GM23338 (cell line): ENCODE results near the gene PPFIBP2. TPM values are rescaled to one million over a fixed set of nuclear protein-coding genes. Genes with fewer than 3 reads are reported as not detected.

Experiments used
- ATAC-seq: fragments of 200-7000 bp; cut with Tn5 transposase; 3 replicates; pipeline ENCODE4 v1.9.1; 2020
- DNase-seq: peaks from one replicate; pipeline ENCODE4 v3.0.0-alpha.2; 2015; ENCODE audit warnings: low spot score
- H2AFZ ChIP-seq: fragments of 200-600 bp; sonication (generic); 2 replicates; pipeline ENCODE4 v1.8.0; 2016; ENCODE audit warnings: antibody characterized with exemption, mild to moderate bottlenecking, moderate library complexity
- H3F3A ChIP-seq: fragments of 200-600 bp; sonication (generic); replicated peaks from 2 replicates; pipeline ENCODE4 v1.8.0; 2017; ENCODE audit warnings: antibody characterized with exemption, mixed run types, low read depth
- H3K27ac ChIP-seq: fragments of 200-600 bp; sonication (generic); 2 replicates; pipeline ENCODE4 v1.6.1; 2016; ENCODE audit warnings: low read depth
- H3K27me3 ChIP-seq: fragments of 200-600 bp; sonication (generic); 2 replicates; pipeline ENCODE4 v1.8.0; 2016; ENCODE audit warnings: mild to moderate bottlenecking, mixed run types, moderate library complexity; ENCODE audit not compliant: insufficient read depth
- H3K36me3 ChIP-seq: fragments of 200-600 bp; sonication (generic); 2 replicates; pipeline ENCODE4 v1.8.0; 2016; ENCODE audit warnings: mild to moderate bottlenecking; ENCODE audit not compliant: insufficient read depth
- H3K4me1 ChIP-seq: fragments of 200-600 bp; sonication (generic); 2 replicates; pipeline ENCODE4 v1.8.0; 2016; ENCODE audit warnings: mild to moderate bottlenecking, moderate library complexity; ENCODE audit not compliant: insufficient read depth
- H3K4me2 ChIP-seq: fragments of 200-600 bp; sonication (generic); 2 replicates; pipeline ENCODE4 v1.7.1; 2017; ENCODE audit warnings: mixed run types
- H3K4me3 ChIP-seq: fragments of 200-600 bp; sonication (generic); 2 replicates; pipeline ENCODE4 v1.6.1; 2016; ENCODE audit warnings: mixed run types
- H3K79me2 ChIP-seq: fragments of 200-600 bp; sonication (generic); replicated peaks from 2 replicates; pipeline ENCODE4 v1.8.0; 2017; ENCODE audit warnings: mild to moderate bottlenecking; ENCODE audit not compliant: insufficient read depth
- H3K9me2 ChIP-seq: fragments of 200-600 bp; sonication (generic); 2 replicates; pipeline ENCODE4 v1.8.0; 2017; ENCODE audit not compliant: insufficient read depth
- H4K20me1 ChIP-seq: fragments of 200-600 bp; sonication (generic); replicated peaks from 2 replicates; pipeline ENCODE4 v1.8.0; 2017; ENCODE audit warnings: mild to moderate bottlenecking; ENCODE audit not compliant: insufficient read depth
- H3K27ac Mint-ChIP-seq: 2 replicates; pipeline ENCODE4 v1.8.0; 2020; ENCODE audit warnings: inconsistent platforms, mild to moderate bottlenecking, moderate library complexity, mixed read lengths
- H3K27me3 Mint-ChIP-seq: 3 replicates; pipeline ENCODE4 v1.8.0; 2022; ENCODE audit warnings: low read depth, mild to moderate bottlenecking, moderate library complexity, mixed read lengths, inconsistent platforms; ENCODE audit not compliant: insufficient read depth, poor library complexity
- H3K36me3 Mint-ChIP-seq: 3 replicates; pipeline ENCODE4 v1.8.0; 2021; ENCODE audit warnings: low read depth, mild to moderate bottlenecking, inconsistent platforms, moderate library complexity, mixed read lengths
- H3K4me1 Mint-ChIP-seq: 3 replicates; pipeline ENCODE4 v1.8.0; 2020; ENCODE audit warnings: mild to moderate bottlenecking, inconsistent platforms, mixed read lengths
- H3K4me3 Mint-ChIP-seq: 3 replicates; pipeline ENCODE4 v1.8.0; 2021; ENCODE audit warnings: moderate library complexity, mild to moderate bottlenecking, inconsistent platforms, mixed read lengths
- H3K9me3 Mint-ChIP-seq: 3 replicates; pipeline ENCODE4 v1.8.0; 2020; ENCODE audit warnings: moderate library complexity, mild to moderate bottlenecking, inconsistent platforms, mixed read lengths
- EZH2 ChIP-seq: fragments of 200-600 bp; sonication (generic); IDR thresholded peaks from one replicate; pipeline ENCODE4 v1.8.0; 2017; ENCODE audit warnings: antibody characterized with exemption, mild to moderate bottlenecking, low read depth; ENCODE audit not compliant: unreplicated experiment
- EZH2phosphoT487 ChIP-seq: fragments of 200-600 bp; sonication (generic); IDR thresholded peaks from one replicate; pipeline ENCODE4 v1.8.1; 2018; ENCODE audit warnings: antibody characterized with exemption; ENCODE audit not compliant: unreplicated experiment
- JUNB ChIP-seq: IDR thresholded peaks from one replicate; pipeline ENCODE4 v1.6.1; 2016; ENCODE audit warnings: antibody characterized with exemption; ENCODE audit not compliant: unreplicated experiment
- NANOG ChIP-seq: IDR thresholded peaks from 2 replicates; pipeline ENCODE4 v1.6.1; 2016; ENCODE audit warnings: antibody characterized with exemption, borderline replicate concordance
- POLR2AphosphoS5 ChIP-seq: IDR thresholded peaks from 2 replicates; pipeline ENCODE4 v1.6.1; 2016; ENCODE audit warnings: antibody characterized with exemption, low read depth
- STAT1 ChIP-seq: IDR thresholded peaks from one replicate; pipeline ENCODE4 v1.6.1; 2016; ENCODE audit warnings: antibody characterized with exemption; ENCODE audit not compliant: unreplicated experiment
- ZNF114 ChIP-seq: fragments of 250-450 bp; sonication (Bioruptor Pico); IDR thresholded peaks from 2 replicates; pipeline ENCODE4 v1.5.0; 2020; ENCODE audit warnings: mild to moderate bottlenecking, moderate library complexity
- ZNF331 ChIP-seq: fragments of 250-450 bp; sonication (Bioruptor Pico); IDR thresholded peaks from 2 replicates; pipeline ENCODE4 v1.5.0; 2020; ENCODE audit warnings: low read depth, mild to moderate bottlenecking, moderate library complexity
- polyA plus RNA-seq: library from polyadenylated mRNA; unstranded; fragments of >200 nt; fragmentation: Nextera tagmentation; extraction: Ambion mirVana; gene quantifications from 2 replicates; pipeline ENCODE4 v1.2.1, GENCODE V29; 2016
- total RNA-seq: library from RNA; depleted of rRNA; stranded (reverse); fragments of >200 nt; shearing (Covaris generic); gene quantifications from 2 replicates; pipeline ENCODE4 v1.2.3, GENCODE V29; 2014
- TF ChIP-seq, protein P1 (sequence below), 2 experiments: fragments of 200-600 bp in 1 of 2; sonication (generic) in 1 of 2; conservative IDR thresholded peaks; 2 replicates each; pipeline versions ENCODE4 v1.5.1 to v1.6.1; 2016 to 2017; ENCODE audit warnings: antibody characterized with exemption in 2 of 2, low read depth in 2 of 2, mild to moderate bottlenecking in 2 of 2, moderate library complexity in 1 of 2
- TF ChIP-seq, protein P2 (sequence below): IDR thresholded peaks from one replicate; pipeline ENCODE4 v1.6.1; 2018; ENCODE audit warnings: antibody characterized with exemption; ENCODE audit not compliant: unreplicated experiment
- TF ChIP-seq, protein P3 (sequence below): IDR thresholded peaks from 2 replicates; pipeline ENCODE4 v1.6.1; 2016; ENCODE audit warnings: antibody characterized with exemption

PPFIBP2 gene
- total and polyA plus RNA-seq, 2 experiments from 2014 or later = 7.1 to 14.8 TPM

DNA sequence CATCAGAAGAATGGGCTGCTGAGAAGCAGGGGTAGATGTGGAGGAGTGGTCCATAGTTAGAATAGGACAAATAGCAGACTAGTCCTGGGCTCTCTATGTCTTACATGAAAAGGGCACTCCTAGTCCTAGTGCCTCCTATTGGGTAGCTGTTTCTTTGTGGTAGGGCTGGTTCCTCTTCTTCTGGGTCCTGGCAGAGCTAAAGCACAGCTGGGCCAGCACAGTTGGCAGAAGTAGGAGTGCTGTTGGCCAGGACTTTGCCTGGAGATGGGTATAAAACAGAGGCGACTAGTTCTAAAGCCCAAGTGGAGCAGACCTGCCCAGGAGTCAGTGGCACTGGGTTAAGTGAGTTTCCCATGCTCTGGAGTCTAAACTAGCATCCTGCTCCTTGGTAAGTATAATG is 55.2 kb downstream of the PPFIBP2 start:
- H3K4me3 ChIP-seq = no peak overlapping the region
- H3K27me3 ChIP-seq = no peaks in the 10 kb centered on the region
- H3K4me2 ChIP-seq = no peak overlapping the region
- no peak overlapping the region for H3K27ac ChIP-seq
- H3F3A ChIP-seq = no peaks in the 10 kb centered on the region
- no peak for ATAC-seq
- H3K9me2 ChIP-seq = 0 out of 2 replicates have a peak, but pooled peaks cover 2% of the 10 kb centered on the region
- Mint-ChIP-seq H3K27me3 (peaks cover 13% of the 10 kb centered on the region), H3K4me3 (no peak overlapping the region), H3K36me3 (peaks cover 13% of the 10 kb centered on the region), H3K27ac (no peak overlapping the region), H3K9me3 (no peaks in the 10 kb centered on the region; the same call in 2 of the 3 replicates), H3K4me1 (peaks cover 32% of the 10 kb centered on the region)
- H3K4me1 ChIP-seq = peaks cover 28% of the 10 kb centered on the region
- H3K36me3 ChIP-seq = no peaks in the 10 kb centered on the region
- TF ChIP-seq NANOG (no peak), ZNF331 (CRISPR knock-in tag) (no peak), ZNF114 (CRISPR knock-in tag) (no peak)
- TF ChIP-seq, protein P1, sequence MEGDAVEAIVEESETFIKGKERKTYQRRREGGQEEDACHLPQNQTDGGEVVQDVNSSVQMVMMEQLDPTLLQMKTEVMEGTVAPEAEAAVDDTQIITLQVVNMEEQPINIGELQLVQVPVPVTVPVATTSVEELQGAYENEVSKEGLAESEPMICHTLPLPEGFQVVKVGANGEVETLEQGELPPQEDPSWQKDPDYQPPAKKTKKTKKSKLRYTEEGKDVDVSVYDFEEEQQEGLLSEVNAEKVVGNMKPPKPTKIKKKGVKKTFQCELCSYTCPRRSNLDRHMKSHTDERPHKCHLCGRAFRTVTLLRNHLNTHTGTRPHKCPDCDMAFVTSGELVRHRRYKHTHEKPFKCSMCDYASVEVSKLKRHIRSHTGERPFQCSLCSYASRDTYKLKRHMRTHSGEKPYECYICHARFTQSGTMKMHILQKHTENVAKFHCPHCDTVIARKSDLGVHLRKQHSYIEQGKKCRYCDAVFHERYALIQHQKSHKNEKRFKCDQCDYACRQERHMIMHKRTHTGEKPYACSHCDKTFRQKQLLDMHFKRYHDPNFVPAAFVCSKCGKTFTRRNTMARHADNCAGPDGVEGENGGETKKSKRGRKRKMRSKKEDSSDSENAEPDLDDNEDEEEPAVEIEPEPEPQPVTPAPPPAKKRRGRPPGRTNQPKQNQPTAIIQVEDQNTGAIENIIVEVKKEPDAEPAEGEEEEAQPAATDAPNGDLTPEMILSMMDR (conservative IDR thresholded peaks at IDR 0.05; ENCODE audit: low read depth in 2 of 2) = no peak
- TF ChIP-seq, protein P2, sequence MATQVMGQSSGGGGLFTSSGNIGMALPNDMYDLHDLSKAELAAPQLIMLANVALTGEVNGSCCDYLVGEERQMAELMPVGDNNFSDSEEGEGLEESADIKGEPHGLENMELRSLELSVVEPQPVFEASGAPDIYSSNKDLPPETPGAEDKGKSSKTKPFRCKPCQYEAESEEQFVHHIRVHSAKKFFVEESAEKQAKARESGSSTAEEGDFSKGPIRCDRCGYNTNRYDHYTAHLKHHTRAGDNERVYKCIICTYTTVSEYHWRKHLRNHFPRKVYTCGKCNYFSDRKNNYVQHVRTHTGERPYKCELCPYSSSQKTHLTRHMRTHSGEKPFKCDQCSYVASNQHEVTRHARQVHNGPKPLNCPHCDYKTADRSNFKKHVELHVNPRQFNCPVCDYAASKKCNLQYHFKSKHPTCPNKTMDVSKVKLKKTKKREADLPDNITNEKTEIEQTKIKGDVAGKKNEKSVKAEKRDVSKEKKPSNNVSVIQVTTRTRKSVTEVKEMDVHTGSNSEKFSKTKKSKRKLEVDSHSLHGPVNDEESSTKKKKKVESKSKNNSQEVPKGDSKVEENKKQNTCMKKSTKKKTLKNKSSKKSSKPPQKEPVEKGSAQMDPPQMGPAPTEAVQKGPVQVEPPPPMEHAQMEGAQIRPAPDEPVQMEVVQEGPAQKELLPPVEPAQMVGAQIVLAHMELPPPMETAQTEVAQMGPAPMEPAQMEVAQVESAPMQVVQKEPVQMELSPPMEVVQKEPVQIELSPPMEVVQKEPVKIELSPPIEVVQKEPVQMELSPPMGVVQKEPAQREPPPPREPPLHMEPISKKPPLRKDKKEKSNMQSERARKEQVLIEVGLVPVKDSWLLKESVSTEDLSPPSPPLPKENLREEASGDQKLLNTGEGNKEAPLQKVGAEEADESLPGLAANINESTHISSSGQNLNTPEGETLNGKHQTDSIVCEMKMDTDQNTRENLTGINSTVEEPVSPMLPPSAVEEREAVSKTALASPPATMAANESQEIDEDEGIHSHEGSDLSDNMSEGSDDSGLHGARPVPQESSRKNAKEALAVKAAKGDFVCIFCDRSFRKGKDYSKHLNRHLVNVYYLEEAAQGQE = no peak
- no peaks in the 10 kb centered on the region for H4K20me1 ChIP-seq
- no peaks in the 10 kb centered on the region for H3K79me2 ChIP-seq
- no peak overlapping the region for H2AFZ ChIP-seq
- DNase-seq = no peak

- no peaks in the 10 kb centered on the region for H3F3A ChIP-seq
- no peak for DNase-seq
- H3K4me1 ChIP-seq = peaks cover 38% of the 10 kb centered on the region
- H3K4me3 ChIP-seq = no peak overlapping the region
- no peak for TF ChIP-seq STAT1
- TF ChIP-seq ZNF331 (CRISPR knock-in tag) = no peak
- TF ChIP-seq, protein P3, sequence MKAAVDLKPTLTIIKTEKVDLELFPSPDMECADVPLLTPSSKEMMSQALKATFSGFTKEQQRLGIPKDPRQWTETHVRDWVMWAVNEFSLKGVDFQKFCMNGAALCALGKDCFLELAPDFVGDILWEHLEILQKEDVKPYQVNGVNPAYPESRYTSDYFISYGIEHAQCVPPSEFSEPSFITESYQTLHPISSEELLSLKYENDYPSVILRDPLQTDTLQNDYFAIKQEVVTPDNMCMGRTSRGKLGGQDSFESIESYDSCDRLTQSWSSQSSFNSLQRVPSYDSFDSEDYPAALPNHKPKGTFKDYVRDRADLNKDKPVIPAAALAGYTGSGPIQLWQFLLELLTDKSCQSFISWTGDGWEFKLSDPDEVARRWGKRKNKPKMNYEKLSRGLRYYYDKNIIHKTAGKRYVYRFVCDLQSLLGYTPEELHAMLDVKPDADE = no peak
- no peak for TF ChIP-seq JUNB
- TF ChIP-seq, protein P1 (conservative IDR thresholded peaks at IDR 0.05; ENCODE audit: low read depth in 2 of 2) = no peak
- no peak for TF ChIP-seq POLR2AphosphoS5
- no peak for TF ChIP-seq ZNF114 (CRISPR knock-in tag)
- no peak for TF ChIP-seq EZH2
- no peak for TF ChIP-seq NANOG
- TF ChIP-seq EZH2phosphoT487 = no peak
- H3K27me3 ChIP-seq = no peaks in the 10 kb centered on the region
- H3K4me1 Mint-ChIP-seq = peaks cover 43% of the 10 kb centered on the region
- H3K4me2 ChIP-seq = no peak overlapping the region
- H3K27ac ChIP-seq = no peak overlapping the region
- ATAC-seq = no peak
- H3K36me3 Mint-ChIP-seq = peaks cover 13% of the 10 kb centered on the region
- H4K20me1 ChIP-seq = no peaks in the 10 kb centered on the region
- H3K79me2 ChIP-seq = no peaks in the 10 kb centered on the region
- no peaks in the 10 kb centered on the region for H3K36me3 ChIP-seq
- peaks cover 15% of the 10 kb centered on the region for H3K27me3 Mint-ChIP-seq
- no peaks in the 10 kb centered on the region; the same call in 2 of the 3 replicates for H3K9me3 Mint-ChIP-seq
- 0 out of 2 replicates have a peak, but pooled peaks cover 2% of the 10 kb centered on the region for H3K9me2 ChIP-seq
- no peak overlapping the region for H3K27ac Mint-ChIP-seq
- H2AFZ ChIP-seq = no peak overlapping the region
- H3K4me3 Mint-ChIP-seq = no peak overlapping the region
Observed at GRCh38 chr11:7570241-7570640, 56.4 kb downstream of the PPFIBP2 start.
